Upper lobe of left lung (tissue), 4 donors: ENCODE data around the gene SFR1.

ENCODE experiments used
- CTCF ChIP-seq, 6 experiments: fragments of 450-650 bp in 4 of 6; fragments of 200-600 bp in 2 of 6; sonication (generic) in 2 of 6; IDR thresholded peaks; one replicate each; pipeline ENCODE4 v1.5.1; 2016 to 2019; ENCODE audit warnings: antibody characterized with exemption in 6 of 6
- EP300 ChIP-seq, 4 donors: sonication (generic); formaldehyde crosslinking; IDR thresholded peaks; one replicate each; pipeline ENCODE4 v1.5.1; 2017; ENCODE audit warnings: antibody characterized with exemption in 4 of 4, control low read depth in 2 of 4
- POLR2A ChIP-seq, 4 donors: fragments of 450-650 bp; IDR thresholded peaks; one replicate each; pipeline ENCODE4 v1.5.1; 2016 to 2017; ENCODE audit warnings: antibody characterized with exemption in 4 of 4, mild to moderate bottlenecking in 2 of 4
- POLR2AphosphoS5 ChIP-seq, 2 donors: sonication (generic); formaldehyde crosslinking; IDR thresholded peaks; one replicate each; pipeline ENCODE4 v1.5.1; 2017; ENCODE audit warnings: antibody characterized with exemption in 2 of 2

GRCh38 chr10:104120512-104120902, 1.5 kb upstream of the SFR1 start:
- TF ChIP-seq POLR2A (IDR thresholded peaks at IDR 0.05) (no peak), POLR2AphosphoS5 (IDR thresholded peaks at IDR 0.05) (no peak), CTCF (IDR thresholded peaks at IDR 0.05) (no peak), EP300 (IDR thresholded peaks at IDR 0.05) (no peak)
